GM12872 (cell line): ENCODE results near the gene WDR70.

ENCODE experiments used
- CTCF ChIP-seq: IDR thresholded peaks from 3 replicates; pipeline ENCODE4 v1.5.1; 2011; ENCODE audit warnings: low read depth, mild to moderate bottlenecking, low read length, moderate library complexity; ENCODE audit not compliant: insufficient read depth

WDR70 gene

DNA sequence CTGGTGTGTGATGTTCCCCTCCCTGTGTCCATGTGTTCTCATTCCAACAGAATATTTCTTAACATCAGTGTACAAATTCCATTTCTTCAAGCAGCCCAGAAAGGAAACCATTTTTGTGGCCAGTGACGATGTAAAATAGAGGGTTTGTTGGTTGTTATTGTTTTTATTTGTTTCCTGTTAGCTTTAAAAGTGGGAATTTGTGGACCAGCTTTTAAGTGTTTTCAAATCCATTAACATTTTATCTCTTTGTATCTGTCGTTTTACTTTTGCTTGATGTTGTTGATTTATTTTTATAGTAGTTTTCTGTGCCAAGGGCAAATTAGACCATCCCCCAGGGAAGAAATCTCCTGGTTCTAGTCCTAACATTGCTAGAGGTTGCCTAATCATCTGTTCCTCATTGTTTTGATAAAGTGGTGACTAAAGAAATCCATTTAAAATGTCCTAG, 360.7 kb downstream of the WDR70 start:
- no peak for TF ChIP-seq CTCF

DNA sequence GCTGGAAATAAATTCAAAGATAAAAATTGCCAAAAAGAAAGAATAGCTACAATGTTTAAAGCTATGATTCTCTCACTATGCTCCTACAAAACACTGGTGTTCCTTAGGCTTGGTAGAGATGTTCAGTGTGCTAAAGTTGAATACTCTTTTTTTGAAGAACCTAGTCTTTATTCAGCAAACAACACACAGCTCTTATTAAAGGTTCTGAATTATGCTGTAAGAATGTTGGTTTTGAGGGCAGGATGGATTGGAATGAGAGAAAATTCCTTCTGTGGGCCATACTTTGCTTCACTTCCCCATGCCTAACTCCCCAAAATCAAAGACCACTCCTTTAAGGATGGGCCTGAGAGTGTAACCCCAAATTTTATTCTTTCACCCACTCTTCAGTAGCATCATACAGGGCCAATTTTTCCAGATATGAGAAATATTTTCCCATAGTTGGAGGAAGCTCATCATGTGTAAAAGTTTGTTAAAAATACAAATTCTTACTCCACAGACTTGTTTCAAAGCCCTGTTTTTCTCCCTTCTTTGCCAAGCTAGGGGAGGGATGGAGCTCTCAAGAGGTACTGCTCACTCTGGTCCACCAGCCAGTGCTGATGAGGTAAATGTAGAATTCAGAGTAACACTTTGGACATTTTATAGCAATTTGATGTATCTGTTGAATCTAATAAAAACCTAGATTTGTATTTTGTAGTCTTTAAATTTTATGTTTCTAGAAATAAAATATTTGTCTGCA, 361.4 kb downstream of the WDR70 start:
- TF ChIP-seq CTCF = no peak

GRCh38 chr5:37742111-37742510, 363.0 kb downstream of the WDR70 start:
- TF ChIP-seq CTCF = no peak

GRCh38 chr5:37751227-37751626, 372.1 kb downstream of the WDR70 start:
- TF ChIP-seq CTCF = no peak

DNA sequence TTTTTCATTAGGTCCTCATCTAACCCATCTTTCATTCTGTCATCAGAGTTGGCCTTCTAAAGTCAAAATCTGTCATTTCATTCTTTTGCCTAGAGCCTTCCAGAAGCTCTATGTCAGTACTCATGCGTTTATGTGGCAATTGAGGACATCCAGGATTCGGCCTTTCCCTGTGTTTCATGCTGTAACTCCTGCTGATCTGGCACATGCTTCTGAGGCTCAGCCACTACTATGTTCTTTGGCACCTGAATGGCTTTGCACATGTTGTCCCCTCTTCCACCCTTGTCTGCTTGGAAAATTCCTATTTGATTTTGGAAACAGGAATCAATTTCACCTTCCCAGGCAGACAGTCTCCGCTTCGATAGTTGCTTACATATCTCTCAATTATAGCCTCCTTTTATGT, 375.9 kb downstream of the WDR70 start:
- TF ChIP-seq CTCF = no peak

- no peak for TF ChIP-seq CTCF
These were observed 376.5 kb downstream of the WDR70 start for GRCh38 chr5:37755581-37755980.

DNA sequence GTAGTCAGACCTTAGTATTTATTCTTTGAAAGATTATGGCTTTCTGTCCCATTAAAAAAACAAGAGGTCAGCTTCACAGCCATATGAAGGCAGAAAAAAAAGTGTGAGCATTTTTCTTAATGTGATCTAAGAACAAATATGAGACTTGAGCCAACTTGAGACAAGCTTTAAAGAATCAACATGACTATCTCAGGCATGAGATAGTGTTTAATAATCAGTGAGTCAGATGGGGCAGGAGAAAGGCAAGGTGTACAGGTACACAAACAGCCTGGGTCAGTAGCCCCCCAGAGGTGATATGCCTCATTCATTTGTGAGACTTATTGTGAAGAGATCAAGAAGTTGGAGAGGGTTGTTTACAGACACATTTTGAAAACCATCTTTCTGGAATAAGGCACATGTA, 377.1 kb downstream of the WDR70 start:
- TF ChIP-seq CTCF = no peak
